GM18519 (cell line): Measurements from ENCODE around the gene UBXN10.
"Not testable (repeated sequence)": the region's sequence is repeated elsewhere in the genome, so short reads cannot be mapped to it uniquely, and the experiment has no call there.

Source experiments
- ATAC-seq: cut with Tn5 transposase; IDR thresholded peaks from one replicate; pipeline ENCODE4 v1.9.1; 2021; ENCODE audit warnings: mild to moderate bottlenecking, moderate library complexity; ENCODE audit not compliant: unreplicated experiment, low FRiP score

The UBXN10 gene

GRCh38 chr1:20199403-20199802 is 13.5 kb downstream of the UBXN10 start:
- ATAC-seq = no peak

DNA sequence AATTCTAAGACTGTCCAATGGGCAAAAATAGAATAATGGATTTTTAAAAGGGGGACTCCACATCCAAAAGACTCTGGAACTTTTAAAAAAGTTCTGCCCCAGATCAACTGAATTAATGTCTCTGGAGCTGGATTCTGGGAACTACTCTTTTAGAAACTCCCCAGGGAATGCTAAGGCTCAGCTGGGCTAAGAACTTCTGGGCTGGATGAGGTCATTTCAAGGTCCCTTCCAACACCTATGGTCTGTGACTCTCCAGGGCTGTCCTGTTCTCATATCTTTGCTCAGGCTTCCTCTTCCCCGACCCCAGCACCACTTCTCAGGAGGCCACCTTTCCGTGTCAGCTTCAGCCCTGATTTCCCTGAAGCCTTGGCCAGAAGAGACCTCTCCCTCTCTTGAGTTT is 13.9 kb downstream of the UBXN10 start:
- ATAC-seq = no peak

DNA sequence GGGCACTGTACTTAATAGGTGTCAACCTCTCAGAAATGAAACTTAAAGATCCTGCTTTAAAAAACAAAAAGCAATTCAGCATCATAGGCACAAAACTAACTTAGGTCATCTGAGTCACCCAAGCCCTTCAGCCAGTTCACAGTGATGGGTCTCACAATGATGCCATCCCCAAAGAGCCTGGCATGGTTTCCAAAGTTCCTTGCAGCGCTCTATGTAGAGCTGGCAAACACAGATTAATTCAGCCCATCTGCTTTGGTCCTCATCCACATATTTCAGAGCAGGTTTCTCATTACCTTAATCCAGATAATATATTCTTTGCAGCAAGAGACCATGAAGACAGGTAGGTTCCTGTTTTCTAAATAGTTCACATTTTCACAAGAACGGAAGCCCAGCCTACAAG is 15.1 kb downstream of the UBXN10 start:
- ATAC-seq = no peak

DNA sequence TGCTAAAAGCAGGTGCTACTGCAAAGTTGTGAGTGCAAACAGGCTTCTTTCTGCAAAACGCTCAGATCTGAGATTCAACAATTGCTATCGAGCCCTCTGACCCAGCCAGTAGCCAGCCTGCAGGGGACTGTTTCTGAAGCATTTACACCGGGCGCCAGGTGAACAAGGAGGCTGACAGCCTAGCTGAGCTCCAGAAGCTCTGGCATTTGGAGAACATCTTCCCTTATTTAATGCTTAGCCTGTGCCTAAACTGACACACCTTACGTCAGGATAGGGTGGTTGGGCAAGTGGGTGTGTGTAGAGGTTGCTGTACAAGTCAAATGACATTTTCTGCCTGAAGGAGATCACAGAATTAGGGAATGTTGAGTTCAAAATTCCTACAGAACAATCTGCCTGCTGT is 16.3 kb downstream of the UBXN10 start:
- ATAC-seq = no peak

DNA sequence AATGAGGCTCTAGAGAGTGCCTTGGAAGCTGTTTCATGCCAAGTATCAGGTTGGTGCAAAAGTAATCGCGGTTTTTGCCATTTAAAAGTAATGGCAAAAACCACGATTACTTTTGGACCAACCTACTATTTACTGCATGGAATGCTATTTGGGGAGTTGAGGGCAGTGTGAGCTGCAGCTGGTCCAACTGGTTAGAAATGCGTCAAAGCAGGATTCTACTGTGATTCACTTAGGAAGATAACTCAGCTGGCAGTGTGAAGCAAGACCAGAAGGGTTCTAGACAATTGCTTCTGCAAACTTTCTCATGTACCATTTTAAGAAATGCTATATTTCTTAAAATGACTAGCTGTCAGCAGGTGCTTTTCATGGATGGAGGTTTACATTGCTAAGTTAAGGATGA is 21.6 kb downstream of the UBXN10 start:
- ATAC-seq = no peak

DNA sequence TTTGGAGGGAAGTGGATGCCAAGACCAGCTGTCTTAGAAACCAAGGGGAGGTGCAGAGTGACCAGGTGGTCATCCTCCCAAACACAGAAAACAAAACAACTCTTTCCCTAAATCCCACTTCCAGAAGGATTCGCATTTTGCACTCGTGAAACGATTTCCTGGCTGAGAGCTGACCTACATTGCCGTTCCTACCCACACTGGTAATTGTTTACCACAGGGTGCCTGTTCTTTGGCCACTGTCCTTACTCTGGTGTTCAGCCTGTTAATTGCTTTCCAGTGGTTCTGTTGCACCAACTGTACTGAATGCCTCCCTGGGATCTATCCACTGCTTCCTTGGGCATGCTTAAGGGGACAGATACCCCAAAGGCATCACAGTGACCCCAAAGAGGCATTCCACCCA is 23.6 kb downstream of the UBXN10 start:
- ATAC-seq = no peak

DNA sequence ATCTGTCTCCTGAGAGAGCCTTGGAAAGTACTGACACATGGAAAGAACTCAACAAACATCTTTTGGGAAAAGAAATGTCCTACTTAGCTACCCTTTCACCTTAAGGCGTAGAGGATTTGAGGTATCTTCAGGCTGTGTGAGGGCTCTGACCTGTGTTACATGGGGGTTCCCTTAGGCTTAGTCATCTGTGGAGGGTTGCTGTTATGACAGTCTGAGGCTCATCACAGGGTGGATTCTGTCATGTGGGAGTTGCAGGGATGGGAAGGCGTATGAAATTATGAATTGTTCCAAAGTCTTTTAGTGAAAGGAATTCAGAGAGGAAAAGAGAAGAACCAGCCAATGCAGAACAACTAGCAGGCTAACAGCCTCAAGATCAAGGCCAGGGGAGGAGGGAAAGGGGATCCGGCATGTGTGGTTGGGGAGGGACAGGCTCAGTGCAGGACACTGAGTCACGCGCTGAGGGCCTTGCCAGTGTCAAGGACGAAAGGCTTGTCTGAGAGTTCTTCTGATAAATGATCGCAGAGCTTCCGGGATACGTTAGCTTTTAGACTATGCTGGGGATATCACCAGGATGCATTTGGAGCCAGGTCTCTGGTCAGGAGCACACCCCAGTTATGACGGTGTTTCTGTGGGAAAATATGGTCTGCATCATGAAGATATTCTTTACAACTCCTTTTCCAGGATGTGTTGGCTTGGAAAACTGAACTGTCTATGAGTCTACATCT is 25.0 kb downstream of the UBXN10 start:
- no peak for ATAC-seq

DNA sequence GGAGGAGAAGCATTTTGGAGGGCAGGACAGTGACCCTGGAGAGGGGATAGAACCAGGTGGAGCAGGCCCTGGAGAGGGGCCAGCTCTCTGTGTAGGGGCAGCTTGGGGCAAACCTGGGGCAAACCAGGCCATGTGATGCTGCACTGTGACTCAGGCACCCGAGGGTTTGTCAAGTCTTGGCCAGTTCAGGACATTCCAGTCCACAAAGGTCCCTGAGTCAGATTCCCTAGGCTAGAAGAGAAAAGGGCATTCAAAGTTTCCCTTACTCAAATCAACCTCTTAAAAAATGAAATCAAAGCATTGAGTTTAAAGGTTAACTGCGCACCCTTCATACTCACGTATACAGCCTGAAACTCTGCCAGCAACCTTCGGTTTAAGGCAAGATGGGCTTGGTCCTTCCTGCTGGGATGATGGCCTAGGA is 25.6 kb downstream of the UBXN10 start:
- no peak for ATAC-seq

DNA sequence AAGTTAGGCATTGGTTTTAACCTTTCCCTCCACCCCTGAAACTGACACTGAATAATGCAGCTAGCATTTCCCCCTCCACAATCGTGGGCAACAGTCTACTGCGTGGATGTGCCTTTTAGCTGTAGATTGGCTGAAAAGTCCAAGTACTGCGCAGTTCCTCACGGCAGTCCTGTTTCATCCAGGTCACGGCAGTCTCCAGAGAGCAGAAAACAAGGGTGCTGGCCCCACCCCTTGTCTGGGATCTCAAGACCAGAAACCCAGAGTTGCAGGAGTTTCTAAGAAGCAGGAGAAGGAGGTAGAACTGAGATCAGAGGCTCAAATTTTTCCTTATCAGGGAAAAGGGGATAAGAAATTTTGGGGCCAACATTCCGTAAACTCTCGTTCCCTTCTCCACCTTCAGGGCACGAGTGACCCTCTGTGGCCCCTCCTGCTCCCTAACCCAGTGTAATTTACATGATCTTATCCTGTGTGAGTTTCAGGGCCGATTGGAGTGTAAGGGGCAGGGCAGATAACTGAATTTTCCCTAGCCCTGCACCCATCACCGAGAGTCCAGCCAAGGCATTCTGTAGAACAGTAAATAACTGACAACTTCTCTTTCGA is 26.3 kb downstream of the UBXN10 start:
- no peak for ATAC-seq

- ATAC-seq = no peak
Measured at GRCh38 chr1:20212685-20213331, 26.9 kb downstream of the UBXN10 start.

DNA sequence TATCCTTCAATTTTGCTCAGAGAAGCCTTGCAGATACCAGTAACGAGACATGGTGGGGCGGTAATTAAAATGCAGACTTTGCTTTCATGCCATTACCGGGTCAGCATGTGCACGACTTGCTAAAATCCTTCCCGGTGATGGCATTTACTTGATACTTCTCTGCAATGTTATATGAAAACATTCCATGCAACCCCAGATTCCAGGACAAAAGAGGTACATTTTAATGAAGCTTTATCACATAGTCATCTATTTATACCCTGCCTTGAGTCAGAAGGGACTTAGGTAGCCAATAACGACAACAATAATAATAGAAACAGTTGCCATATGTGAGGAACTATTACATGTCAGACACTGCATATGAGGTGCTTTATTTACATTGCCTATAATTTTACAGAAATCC is 29.8 kb downstream of the UBXN10 start:
- no peak for ATAC-seq

DNA sequence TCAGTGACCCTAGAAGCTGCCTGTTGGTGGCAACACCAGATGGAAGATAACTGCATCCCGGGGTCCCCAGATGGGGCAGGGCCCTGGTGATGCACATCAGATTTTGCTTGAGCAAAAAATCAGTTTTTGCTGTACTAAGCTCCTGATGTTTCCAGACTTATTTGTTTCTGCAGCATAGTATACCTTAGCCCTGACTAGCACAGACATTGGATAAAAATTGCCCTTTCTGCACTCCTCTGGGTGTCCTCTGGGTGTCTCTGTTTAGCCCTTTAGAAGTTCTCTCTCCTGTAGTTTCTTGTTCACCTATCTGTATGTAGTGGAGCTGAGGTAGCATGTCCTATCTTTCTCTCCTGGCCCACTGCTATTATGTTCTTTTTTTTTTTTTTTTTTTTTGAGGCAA is 30.7 kb downstream of the UBXN10 start:
- no peak for ATAC-seq

GRCh38 chr1:20219053-20219452 is 33.2 kb downstream of the UBXN10 start:
- ATAC-seq = not testable (repeated sequence)

GRCh38 chr1:20220036-20220435 is 34.1 kb downstream of the UBXN10 start:
- ATAC-seq = no peak

GRCh38 chr1:20223106-20223505 is 37.2 kb downstream of the UBXN10 start:
- no peak for ATAC-seq

DNA sequence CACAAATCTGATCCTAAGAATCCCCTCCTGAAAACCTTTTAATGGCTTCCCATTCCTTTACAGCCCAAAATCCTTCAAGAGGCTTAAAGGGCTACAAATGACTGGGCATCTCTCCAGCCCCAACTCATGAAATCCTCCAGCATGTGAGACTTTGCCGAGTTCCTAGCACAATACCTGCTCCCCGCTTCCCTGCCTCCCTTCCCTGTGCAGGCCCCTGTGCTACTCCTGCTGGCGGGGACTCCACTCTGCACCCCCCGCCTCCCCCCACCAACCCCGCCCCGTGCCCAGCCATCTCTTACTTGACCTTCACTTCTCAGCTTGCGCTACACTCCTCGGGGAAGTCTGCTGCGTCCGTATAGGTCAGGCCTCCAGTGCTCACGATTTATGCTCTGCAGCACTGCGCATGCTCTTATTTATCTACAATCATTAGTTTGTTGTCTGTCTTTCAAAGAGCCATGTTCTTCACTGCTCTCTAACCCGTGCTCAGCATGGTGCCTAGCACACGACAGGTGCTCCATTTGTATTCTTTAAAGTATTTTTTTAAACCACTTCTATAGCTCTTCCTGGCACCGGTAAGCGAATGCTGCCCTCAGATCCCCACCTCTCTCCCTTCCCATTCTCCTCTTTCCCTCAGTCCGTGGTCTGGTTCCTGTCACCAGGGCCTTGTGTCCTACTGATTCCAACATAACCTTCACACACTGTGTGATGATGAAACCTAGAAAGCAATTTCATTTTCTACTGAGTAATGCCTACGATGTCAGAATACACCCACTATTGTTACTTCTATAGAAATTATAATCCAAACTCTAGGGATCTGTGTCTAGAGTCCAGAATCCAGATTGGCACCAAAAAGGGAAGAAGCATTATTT is 37.9 kb downstream of the UBXN10 start:
- no peak for ATAC-seq

DNA sequence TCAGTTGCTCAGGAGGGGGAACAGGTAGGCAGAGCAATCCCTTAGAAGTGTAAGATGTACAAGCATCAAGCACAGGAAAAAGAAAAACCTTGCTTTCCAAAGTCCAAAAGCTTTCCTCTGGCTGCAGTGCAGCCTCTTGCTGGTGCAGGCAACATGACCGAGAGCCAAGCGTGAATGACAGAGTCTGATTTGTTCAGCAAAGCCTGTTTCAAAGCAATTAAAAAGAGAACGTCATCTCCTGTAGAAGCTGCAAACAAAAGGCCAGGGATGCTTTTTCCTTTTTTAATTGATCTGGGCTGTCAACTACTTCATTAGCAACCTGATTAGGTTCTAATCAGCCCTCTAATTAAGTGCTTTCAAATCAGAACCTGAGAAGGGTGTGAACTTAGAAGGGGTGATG is 38.6 kb downstream of the UBXN10 start:
- ATAC-seq = no peak

- no peak for ATAC-seq
Measured at GRCh38 chr1:20227704-20228103, 41.8 kb downstream of the UBXN10 start.

DNA sequence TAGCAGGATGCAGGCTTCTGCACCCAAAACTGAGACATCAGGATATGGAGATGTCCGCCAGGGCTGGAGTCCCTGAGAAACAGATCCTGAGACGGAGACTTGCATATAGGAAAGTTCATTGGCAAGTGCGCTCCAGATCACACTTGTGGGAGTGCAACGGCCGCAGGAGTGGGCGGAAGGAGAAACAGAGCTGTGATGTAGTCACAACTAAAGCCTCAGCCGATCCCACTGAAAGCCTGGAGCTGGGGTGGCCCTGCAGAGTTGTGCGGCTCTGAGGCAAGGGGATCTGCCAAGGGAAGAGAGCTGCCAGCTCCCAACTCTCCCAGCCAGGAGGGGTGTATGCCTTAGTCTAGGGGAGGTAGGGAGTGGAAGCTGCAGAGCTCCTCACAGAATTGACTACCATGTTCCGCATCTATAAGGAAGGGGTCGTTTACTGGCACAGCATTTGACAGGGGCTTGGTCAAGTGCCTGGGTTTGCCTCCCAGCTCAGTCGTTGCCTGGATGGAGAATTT is 42.5 kb downstream of the UBXN10 start:
- ATAC-seq = no peak

GRCh38 chr1:20229171-20229570 is 43.3 kb downstream of the UBXN10 start:
- no peak for ATAC-seq

GRCh38 chr1:20232564-20232963 is 46.7 kb downstream of the UBXN10 start:
- ATAC-seq = not testable (repeated sequence)
